ENCODE data around the gene TNS4. TPM values are rescaled to one million over a fixed set of nuclear protein-coding genes. Genes with fewer than 3 reads are reported as not detected.

The TNS4 gene
- total RNA-seq, 1 experiment from 2014 or later = 0.59 TPM

GRCh38 chr17:40437095-40437732 lies 64.2 kb downstream of the TNS4 start:
- Histone ChIP-seq H3T11ph (ENCODE audit: low read length) (no peak overlapping the region), H4K8ac (replicated peaks; ENCODE audit: insufficient read length, low read depth, low read length) (no peak overlapping the region), H4K20me1 (ENCODE audit: control insufficient read depth, insufficient read depth, insufficient read length) (no peaks in the 10 kb centered on the region), H3K23ac (ENCODE audit: insufficient read length, low read depth, low read length) (no peak overlapping the region), H3K79me2 (ENCODE audit: insufficient read depth, low read length) (no peaks in the 10 kb centered on the region), H2BK5ac (ENCODE audit: insufficient read length, low read length) (no peak overlapping the region), H2BK12ac (ENCODE audit: insufficient read length, low read depth, low read length) (no peak overlapping the region), H3K27me3 (ENCODE audit: insufficient read depth, low read length) (no peaks in the 10 kb centered on the region), H3K4me2 (ENCODE audit: insufficient read depth, insufficient read length, low read length) (no peak overlapping the region), H2BK15ac (ENCODE audit: low read depth, low read length) (no peak overlapping the region), H3K4me1 (ENCODE audit: insufficient read depth, low read length) (no peaks in the 10 kb centered on the region), H2AK5ac (ENCODE audit: insufficient read length, low read length) (no peak overlapping the region), H3K18ac (ENCODE audit: insufficient read length, low read depth, low read length) (no peak overlapping the region), H3K23me2 (ENCODE audit: insufficient read length, low read depth, low read length, poor library complexity, severe bottlenecking) (no peaks in the 10 kb centered on the region), H3K56ac (ENCODE audit: insufficient read length, low read depth, low read length) (no peak overlapping the region), H3K9ac (ENCODE audit: extremely low read depth, insufficient read length, low read length) (no peak overlapping the region), H3K9me3 (ENCODE audit: control insufficient read depth, low read depth, low read length) (no peaks in the 10 kb centered on the region), H3K27ac (ENCODE audit: insufficient read length, low read depth, low read length) (no peak overlapping the region), H4K5ac (ENCODE audit: insufficient read length, low read depth, low read length) (no peak overlapping the region), H2AFZ (ENCODE audit: low read length) (no peak overlapping the region), H3K4ac (ENCODE audit: low read depth, low read length) (no peak overlapping the region), H2BK20ac (ENCODE audit: low read depth, low read length, poor library complexity, severe bottlenecking) (no peak overlapping the region), H4K91ac (ENCODE audit: insufficient read length, low read depth, low read length) (no peak overlapping the region), H3K14ac (ENCODE audit: insufficient read depth, low read length) (no peak overlapping the region), H3K79me1 (ENCODE audit: insufficient read depth, low read depth, low read length, poor library complexity, severe bottlenecking) (no peaks in the 10 kb centered on the region), H2BK120ac (ENCODE audit: low read depth, low read length, poor library complexity, severe bottlenecking) (no peak overlapping the region)
- TF ChIP-seq, protein P1, sequence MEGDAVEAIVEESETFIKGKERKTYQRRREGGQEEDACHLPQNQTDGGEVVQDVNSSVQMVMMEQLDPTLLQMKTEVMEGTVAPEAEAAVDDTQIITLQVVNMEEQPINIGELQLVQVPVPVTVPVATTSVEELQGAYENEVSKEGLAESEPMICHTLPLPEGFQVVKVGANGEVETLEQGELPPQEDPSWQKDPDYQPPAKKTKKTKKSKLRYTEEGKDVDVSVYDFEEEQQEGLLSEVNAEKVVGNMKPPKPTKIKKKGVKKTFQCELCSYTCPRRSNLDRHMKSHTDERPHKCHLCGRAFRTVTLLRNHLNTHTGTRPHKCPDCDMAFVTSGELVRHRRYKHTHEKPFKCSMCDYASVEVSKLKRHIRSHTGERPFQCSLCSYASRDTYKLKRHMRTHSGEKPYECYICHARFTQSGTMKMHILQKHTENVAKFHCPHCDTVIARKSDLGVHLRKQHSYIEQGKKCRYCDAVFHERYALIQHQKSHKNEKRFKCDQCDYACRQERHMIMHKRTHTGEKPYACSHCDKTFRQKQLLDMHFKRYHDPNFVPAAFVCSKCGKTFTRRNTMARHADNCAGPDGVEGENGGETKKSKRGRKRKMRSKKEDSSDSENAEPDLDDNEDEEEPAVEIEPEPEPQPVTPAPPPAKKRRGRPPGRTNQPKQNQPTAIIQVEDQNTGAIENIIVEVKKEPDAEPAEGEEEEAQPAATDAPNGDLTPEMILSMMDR (conservative IDR thresholded peaks at IDR 0.05) = no peak
- no CpG with 5 or more reads among the region's 5 CpGs for WGBS (ENCODE audit: extremely low coverage, insufficient read length, low lambda C conversion rate)
- H3K4me3 Mint-ChIP-seq = no peak overlapping the region
- H3K36me3 Mint-ChIP-seq (ENCODE audit: insufficient read depth in 1 of 3, low read depth in 3 of 3) = no peaks in the 10 kb centered on the region
- H3K9me3 Mint-ChIP-seq = no peaks in the 10 kb centered on the region
- peaks cover 9 to 10% of the 10 kb centered on the region in 2 experiments for H3K4me1 Mint-ChIP-seq
- peaks cover 9% of the 10 kb centered on the region for H3K27me3 Mint-ChIP-seq (ENCODE audit: low read depth)
- H3K27ac Mint-ChIP-seq = no peak overlapping the region
- DNase-seq = no peak
